Gastrocnemius medialis (tissue), 4 donors: Measurements from ENCODE around the gene BCL2L2. TPM values are rescaled to one million over a fixed set of nuclear protein-coding genes. Genes with fewer than 3 reads are reported as not detected.
A peak's percentile ranks its signal among the peaks of the same experiment; 100 is the strongest.

ENCODE experiments used
- ATAC-seq, 2 donors: fragments of 150-250 bp; one replicate each; pipeline ENCODE4 v1.9.1; 2016
- DNase-seq, 2 donors: peaks; one replicate each; pipeline ENCODE4 v3.0.0-alpha.2; 2019
- H3K27ac ChIP-seq, 4 donors: fragments of 200-600 bp; sonication (generic); 1 replicate in 1 of 4; 2 replicates in 3 of 4; pipeline ENCODE4 v1.5.1; 2016 to 2018; ENCODE audit warnings: mild to moderate bottlenecking in 2 of 4, moderate library complexity in 1 of 4
- H3K27me3 ChIP-seq, 3 donors: fragments of 200-600 bp; sonication (generic) in 2 of 3; 1 replicate in 1 of 3; 2 replicates in 2 of 3; pipeline versions ENCODE4 v1.5.1 to v1.6.0; 2016 to 2019; ENCODE audit warnings: mild to moderate bottlenecking in 1 of 3, moderate library complexity in 1 of 3
- H3K36me3 ChIP-seq, 2 donors: fragments of 200-600 bp; sonication (generic) in 1 of 2; one replicate each; pipeline ENCODE4 v1.5.1; 2017 to 2018
- H3K4me1 ChIP-seq, 2 donors: fragments of 200-600 bp; sonication (generic) in 1 of 2; one replicate each; pipeline ENCODE4 v1.5.1; 2016 to 2017; ENCODE audit warnings: mild to moderate bottlenecking in 2 of 2
- H3K4me3 ChIP-seq, 4 donors: fragments of 200-600 bp; sonication (generic) in 3 of 4; 1 replicate in 1 of 4; 2 replicates in 3 of 4; pipeline ENCODE4 v1.5.1; 2016 to 2019; ENCODE audit warnings: mild to moderate bottlenecking in 2 of 4
- H3K9me3 ChIP-seq, 3 donors: fragments of 200-600 bp; sonication (generic) in 2 of 3; 1 replicate in 1 of 3; 2 replicates in 2 of 3; pipeline ENCODE4 v1.5.1; 2016 to 2019
- CTCF ChIP-seq, 5 experiments: fragments of 450-650 bp in 3 of 5; fragments of 200-600 bp in 2 of 5; sonication (generic) in 2 of 5; IDR thresholded peaks in 4 of 5; conservative IDR thresholded peaks in 1 of 5; 1 replicate in 4 of 5; 2 replicates in 1 of 5; pipeline ENCODE4 v1.5.1; 2016 to 2019; ENCODE audit warnings: antibody characterized with exemption in 5 of 5, mild to moderate bottlenecking in 3 of 5, moderate library complexity in 3 of 5
- POLR2A ChIP-seq, 2 donors: fragments of 450-650 bp; IDR thresholded peaks; one replicate each; pipeline ENCODE4 v1.6.1; 2017; ENCODE audit warnings: antibody characterized with exemption in 2 of 2, mild to moderate bottlenecking in 2 of 2, moderate library complexity in 2 of 2
- in situ Hi-C, 4 donors: fragments of 200-750 bp; cut with MboI; loops; one replicate each; pipeline versions ENCODE4 v1.15.0 to v1.8.0; 2017; ENCODE audit warnings: low sequenced_read_pairs in 4 of 4
- intact Hi-C: fragments of 100-400 bp; cut with DNase I; formaldehyde crosslinking; loops from one replicate; pipeline ENCODE4 v1.15.1; 2023; ENCODE audit warnings: low total_unique reads
- total RNA-seq, 4 donors: library from RNA; depleted of rRNA; stranded (reverse); fragments of >200 nt; gene quantifications; one replicate each; pipeline versions ENCODE4 v1.1.0 to v1.2.3, GENCODE V29; 2016

Gene BCL2L2
- total RNA-seq, 4 donors from 2014 or later: 13.4 to 24.9 (median 23.8) TPM

GRCh38 chr14:23301288-23301968 is 5.2 kb upstream of the BCL2L2 start:
- H3K9me3 ChIP-seq: no peaks in the 10 kb centered on the region
- no peaks in the 10 kb centered on the region for H3K27me3 ChIP-seq
- in situ Hi-C loops: loop anchor here in 2 of 4 donors (25.0 kb wide), 3 partner anchors 714 to 1136 kb away; partner anchors contain the start of genes ABHD4 (in 1 of the 2), CBLN3 (in 1 of the 2), DAD1 (in 1 of the 2) and EMC9 (in 1 of the 2)
- peak overlapping the region; percentile 96 to 99 (median 98) for H3K27ac ChIP-seq
- intact Hi-C loops: loop anchor here (1.0 to 10.0 kb wide), 7 partner anchors 15 to 814 kb away; partner anchors contain the start of genes ABHD4, ACIN1, C14orf119 and HOMEZ
- peaks cover 30 to 32% of the 10 kb centered on the region in 2 donors for H3K4me1 ChIP-seq
- ATAC-seq: peak; percentile 73 to 78
- H3K36me3 ChIP-seq: peaks cover 0 to 31% of the 10 kb centered on the region in 2 donors
- peak overlapping the region; percentile 72 to 87 (median 82) for H3K4me3 ChIP-seq
- peak; percentile 97 to 98 for DNase-seq
- peak; percentile 84 to 88 for TF ChIP-seq POLR2A (IDR thresholded peaks at IDR 0.05)
- peak; percentile 60 to 94 (median 79) for TF ChIP-seq CTCF (IDR thresholded peaks at IDR 0.05 in 4 of 5, conservative IDR thresholded peaks at IDR 0.05 in 1 of 5)

GRCh38 chr14:23301969-23302289 is 4.7 kb upstream of the BCL2L2 start:
- in situ Hi-C loops: loop anchor here in 2 of 4 donors (25.0 kb wide), 3 partner anchors 715 to 1135 kb away; partner anchors contain the start of genes ABHD4 (in 1 of the 2), CBLN3 (in 1 of the 2), DAD1 (in 1 of the 2) and EMC9 (in 1 of the 2)
- peaks cover 30 to 32% of the 10 kb centered on the region in 2 donors for H3K4me1 ChIP-seq
- ATAC-seq: peak; percentile 23 to 28

GRCh38 chr14:23302290-23303225 is 4.1 kb upstream of the BCL2L2 start, which contains the start of gene PPP1R3E:
TSS of gene PPP1R3E (minus strand) at chr14:23302859. CDS start at chr14:23302576, 283 bp downstream.
- intact Hi-C loops (loop anchor here (5.0 to 10.0 kb wide), 2 partner anchors 375 to 708 kb away; partner anchors contain the start of genes ABHD4 and PRMT5), in situ Hi-C loops (loop anchor here in 2 of 4 donors (25.0 kb wide), 3 partner anchors 715 to 1135 kb away; partner anchors contain the start of genes ABHD4 (in 1 of the 2), CBLN3 (in 1 of the 2), DAD1 (in 1 of the 2) and EMC9 (in 1 of the 2))
- H3K36me3 ChIP-seq: peaks cover 0 to 21% of the 10 kb centered on the region in 2 donors
- H3K9me3 ChIP-seq: no peaks in the 10 kb centered on the region
- H3K27ac ChIP-seq: peak within 1 kb of the TSS; percentile 96 to 99 (median 98)
- TF ChIP-seq CTCF (IDR thresholded peaks at IDR 0.05 in 4 of 5, conservative IDR thresholded peaks at IDR 0.05 in 1 of 5) (peak in 1 of 5 experiments; percentile 12), POLR2A (IDR thresholded peaks at IDR 0.05) (peak; percentile 78 to 89)
- no peaks in the 10 kb centered on the region for H3K27me3 ChIP-seq
- peak; percentile 42 to 43 for ATAC-seq
- H3K4me1 ChIP-seq: peaks cover 35 to 36% of the 10 kb centered on the region in 2 donors
- H3K4me3 ChIP-seq: peak within 1 kb of the TSS; percentile 66 to 87 (median 82)
- DNase-seq: peak; percentile 50 to 86

More at GRCh38 chr14:23301969-23302289, 4.7 kb upstream of the BCL2L2 start:
- H3K4me3 ChIP-seq: peak overlapping the region; percentile 66 to 87 (median 82)
- no peaks in the 10 kb centered on the region for H3K9me3 ChIP-seq
- H3K27ac ChIP-seq: peak overlapping the region; percentile 96 to 99 (median 98)
- intact Hi-C loops: loop anchor here (1.0 to 10.0 kb wide), 7 partner anchors 16 to 813 kb away; partner anchors contain the start of genes ABHD4, ACIN1, C14orf119 and HOMEZ
- H3K36me3 ChIP-seq: peaks cover 0 to 26% of the 10 kb centered on the region in 2 donors
- TF ChIP-seq POLR2A (IDR thresholded peaks at IDR 0.05): peak; percentile 79 to 94
- TF ChIP-seq CTCF (IDR thresholded peaks at IDR 0.05 in 4 of 5, conservative IDR thresholded peaks at IDR 0.05 in 1 of 5): no peak
- DNase-seq: no peak
- no peaks in the 10 kb centered on the region for H3K27me3 ChIP-seq

GRCh38 chr14:23307146-23307530 is 505 bp downstream of the BCL2L2 start:
- intact Hi-C loops: loop anchor here (10.0 kb wide), 1 partner anchor 712 kb away; the partner anchor contains the start of gene ABHD4
- peak overlapping the region; percentile 85 to 90 (median 86) for H3K27ac ChIP-seq
- TF ChIP-seq CTCF (IDR thresholded peaks at IDR 0.05 in 4 of 5, conservative IDR thresholded peaks at IDR 0.05 in 1 of 5) (no peak), POLR2A (IDR thresholded peaks at IDR 0.05) (no peak)
- H3K27me3 ChIP-seq: no peaks in the 10 kb centered on the region
- no peaks in the 10 kb centered on the region for H3K9me3 ChIP-seq
- H3K4me3 ChIP-seq: peak overlapping the region; percentile 66 to 75 (median 68)
- H3K4me1 ChIP-seq: peaks cover 23 to 27% of the 10 kb centered on the region in 2 donors
- in situ Hi-C loops: loop anchor here in 2 of 4 donors (25.0 kb wide), 3 partner anchors 720 to 1130 kb away; partner anchors contain the start of genes ABHD4 (in 1 of the 2), CBLN3 (in 1 of the 2), DAD1 (in 1 of the 2) and EMC9 (in 1 of the 2)
- ATAC-seq (no peak), DNase-seq (no peak)
- peaks cover 0 to 26% of the 10 kb centered on the region in 2 donors for H3K36me3 ChIP-seq
